T-helper 2 cell treated with Interferon-gamma antibody and Interleukin-4, amounts not matched to agents 5 μg/mL and 100 μg/mL, for 36 hours (primary cell): ENCODE data around the gene KLF3.

Experiments
- DNase-seq: peaks from one replicate; pipeline ENCODE4 v3.0.0; 2021; ENCODE audit warnings: low spot score
- H3K27ac Mint-ChIP-seq: one replicate; pipeline ENCODE4 v1.8.0; 2021; ENCODE audit warnings: mild to moderate bottlenecking, mixed read lengths
- H3K27me3 Mint-ChIP-seq: one replicate; pipeline ENCODE4 v1.8.0; 2021; ENCODE audit warnings: low read depth, mixed read lengths
- H3K36me3 Mint-ChIP-seq: one replicate; pipeline ENCODE4 v1.8.0; 2021; ENCODE audit warnings: low read depth, mixed read lengths
- H3K4me1 Mint-ChIP-seq: one replicate; pipeline ENCODE4 v1.8.0; 2021; ENCODE audit warnings: low read depth, mixed read lengths
- H3K4me3 Mint-ChIP-seq: one replicate; pipeline ENCODE4 v1.8.0; 2022; ENCODE audit warnings: mild to moderate bottlenecking, moderate library complexity, mixed read lengths
- H3K9me3 Mint-ChIP-seq: one replicate; pipeline ENCODE4 v1.8.0; 2021; ENCODE audit warnings: mixed read lengths

KLF3 gene

GRCh38 chr4:38735870-38736269, 71.9 kb downstream of the KLF3 start:
- H3K36me3 Mint-ChIP-seq, result no peaks in the 10 kb centered on the region
- H3K4me1 Mint-ChIP-seq, result peaks cover 6% of the 10 kb centered on the region
- no peak for DNase-seq
- no peak overlapping the region for H3K27ac Mint-ChIP-seq
- H3K4me3 Mint-ChIP-seq, result no peak overlapping the region
- peaks cover 20% of the 10 kb centered on the region for H3K9me3 Mint-ChIP-seq
- peaks cover 8% of the 10 kb centered on the region for H3K27me3 Mint-ChIP-seq

GRCh38 chr4:38738940-38739803, 75.2 kb downstream of the KLF3 start:
- H3K27ac Mint-ChIP-seq, result no peak overlapping the region
- no peaks in the 10 kb centered on the region for H3K36me3 Mint-ChIP-seq
- DNase-seq, result no peak
- peaks cover 18% of the 10 kb centered on the region for H3K27me3 Mint-ChIP-seq
- H3K4me1 Mint-ChIP-seq, result peaks cover 2% of the 10 kb centered on the region
- peaks cover 4% of the 10 kb centered on the region for H3K9me3 Mint-ChIP-seq
- H3K4me3 Mint-ChIP-seq, result no peak overlapping the region

GRCh38 chr4:38740303-38740702, 76.3 kb downstream of the KLF3 start:
- H3K4me3 Mint-ChIP-seq, result no peak overlapping the region
- H3K36me3 Mint-ChIP-seq, result no peaks in the 10 kb centered on the region
- no peak overlapping the region for H3K27ac Mint-ChIP-seq
- H3K27me3 Mint-ChIP-seq, result peaks cover 15% of the 10 kb centered on the region
- no peaks in the 10 kb centered on the region for H3K9me3 Mint-ChIP-seq
- no peak for DNase-seq
- H3K4me1 Mint-ChIP-seq, result peaks cover 2% of the 10 kb centered on the region

- peaks cover 19% of the 10 kb centered on the region for H3K9me3 Mint-ChIP-seq
- H3K36me3 Mint-ChIP-seq, result peaks cover 4% of the 10 kb centered on the region
- peaks cover 2% of the 10 kb centered on the region for H3K4me1 Mint-ChIP-seq
- no peak overlapping the region for H3K4me3 Mint-ChIP-seq
- no peak overlapping the region for H3K27ac Mint-ChIP-seq
- DNase-seq, result no peak
- H3K27me3 Mint-ChIP-seq, result peaks cover 11% of the 10 kb centered on the region
Measured at GRCh38 chr4:38743866-38744265, 79.9 kb downstream of the KLF3 start.

GRCh38 chr4:38745881-38746280, 81.9 kb downstream of the KLF3 start:
- Mint-ChIP-seq H3K27ac (no peak overlapping the region), H3K4me3 (no peak overlapping the region), H3K9me3 (peaks cover 21% of the 10 kb centered on the region)

GRCh38 chr4:38747629-38748028, 83.6 kb downstream of the KLF3 start:
- Mint-ChIP-seq H3K4me3 (no peak overlapping the region), H3K4me1 (peaks cover 14% of the 10 kb centered on the region), H3K27ac (no peak overlapping the region), H3K27me3 (peaks cover 6% of the 10 kb centered on the region), H3K36me3 (peaks cover 4% of the 10 kb centered on the region), H3K9me3 (peaks cover 21% of the 10 kb centered on the region)
- no peak for DNase-seq

More at GRCh38 chr4:38745881-38746280, 81.9 kb downstream of the KLF3 start:
- Mint-ChIP-seq H3K27me3 (peaks cover 11% of the 10 kb centered on the region), H3K36me3 (peaks cover 4% of the 10 kb centered on the region), H3K4me1 (peaks cover 2% of the 10 kb centered on the region)
- DNase-seq, result no peak

GRCh38 chr4:38749336-38749735, 85.3 kb downstream of the KLF3 start:
- Mint-ChIP-seq H3K4me1 (peaks cover 12% of the 10 kb centered on the region), H3K27ac (no peak overlapping the region), H3K27me3 (no peaks in the 10 kb centered on the region), H3K36me3 (peaks cover 4% of the 10 kb centered on the region), H3K9me3 (peaks cover 21% of the 10 kb centered on the region), H3K4me3 (no peak overlapping the region)
- DNase-seq, result no peak
